ENCODE data around the gene CEBPA. TPM values are rescaled to one million over a fixed set of nuclear protein-coding genes. Genes with fewer than 3 reads are reported as not detected.

Gene CEBPA
- total RNA-seq, 1 experiment from 2014 or later, result 3.2 TPM

DNA sequence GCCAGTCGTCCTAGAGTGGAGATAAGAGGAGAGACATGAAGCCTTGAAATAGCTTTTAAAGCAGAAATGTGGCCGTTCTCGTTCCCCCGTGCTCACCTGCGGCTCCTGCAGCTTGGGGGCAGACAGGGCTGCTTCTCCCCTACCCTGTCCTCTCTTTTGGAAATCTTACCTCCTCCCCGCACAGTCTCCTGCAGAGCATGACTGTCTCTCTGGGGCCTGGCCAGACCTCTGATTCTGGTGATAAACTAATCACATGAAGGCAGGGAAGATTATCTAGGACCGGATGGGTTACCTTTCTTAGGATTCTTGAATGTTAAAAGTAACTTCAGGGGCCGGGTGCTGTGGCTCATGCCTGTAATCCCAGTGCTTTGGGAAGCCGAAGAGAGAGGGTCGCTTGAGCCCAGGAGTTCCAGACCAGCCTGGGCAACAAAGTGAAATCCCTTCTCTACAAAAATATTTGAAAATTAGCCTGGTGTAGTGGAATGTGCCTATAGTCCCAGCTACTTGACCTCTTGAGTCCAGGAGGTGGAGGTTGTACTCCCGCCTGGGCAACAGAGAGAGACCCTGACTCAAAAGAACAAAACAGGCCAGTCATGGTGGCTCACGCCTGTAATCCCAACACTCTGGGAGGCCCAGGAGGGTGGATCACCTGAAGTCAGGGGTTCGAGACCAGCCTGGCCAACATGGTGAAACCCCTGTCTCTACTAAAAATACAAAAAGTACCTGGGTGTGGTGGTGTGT, 8.1 kb downstream of the CEBPA start:
- Histone ChIP-seq H4K5ac (ENCODE audit: insufficient read length, low read depth, low read length) (no peak overlapping the region), H3K9ac (ENCODE audit: extremely low read depth, insufficient read length, low read length) (no peak overlapping the region), H4K8ac (replicated peaks; ENCODE audit: insufficient read length, low read depth, low read length) (no peak overlapping the region), H3K23ac (ENCODE audit: insufficient read length, low read depth, low read length) (no peak overlapping the region), H3K27me3 (ENCODE audit: insufficient read depth, low read length) (no peaks in the 10 kb centered on the region), H2BK15ac (ENCODE audit: low read depth, low read length) (no peak overlapping the region), H3K4ac (ENCODE audit: low read depth, low read length) (no peak overlapping the region), H3K27ac (ENCODE audit: insufficient read length, low read depth, low read length) (no peak overlapping the region), H3K79me2 (ENCODE audit: insufficient read depth, low read length) (no peaks in the 10 kb centered on the region), H2AK5ac (ENCODE audit: insufficient read length, low read length) (no peak overlapping the region), H4K91ac (ENCODE audit: insufficient read length, low read depth, low read length) (no peak overlapping the region), H3K56ac (ENCODE audit: insufficient read length, low read depth, low read length) (no peak overlapping the region), H2BK12ac (ENCODE audit: insufficient read length, low read depth, low read length) (no peak overlapping the region), H2BK5ac (ENCODE audit: insufficient read length, low read length) (no peak overlapping the region), H2BK20ac (ENCODE audit: low read depth, low read length, poor library complexity, severe bottlenecking) (no peak overlapping the region), H3K9me3 (ENCODE audit: control insufficient read depth, low read depth, low read length) (no peaks in the 10 kb centered on the region), H3K79me1 (ENCODE audit: insufficient read depth, low read depth, low read length, poor library complexity, severe bottlenecking) (no peaks in the 10 kb centered on the region), H2BK120ac (ENCODE audit: low read depth, low read length, poor library complexity, severe bottlenecking) (no peak overlapping the region), H2AFZ (ENCODE audit: low read length) (no peak overlapping the region), H3K23me2 (ENCODE audit: insufficient read length, low read depth, low read length, poor library complexity, severe bottlenecking) (no peaks in the 10 kb centered on the region), H3T11ph (ENCODE audit: low read length) (no peak overlapping the region), H3K14ac (ENCODE audit: insufficient read depth, low read length) (peak overlapping the region; percentile 12; the same call in 1 of the 2 replicates), H3K4me2 (ENCODE audit: insufficient read depth, insufficient read length, low read length) (no peak overlapping the region), H3K4me1 (ENCODE audit: insufficient read depth, low read length) (no peaks in the 10 kb centered on the region), H3K18ac (ENCODE audit: insufficient read length, low read depth, low read length) (no peak overlapping the region), H4K20me1 (ENCODE audit: control insufficient read depth, insufficient read depth, insufficient read length) (no peaks in the 10 kb centered on the region)
- Mint-ChIP-seq H3K4me1 (peaks cover 0 to 22% of the 10 kb centered on the region in 2 experiments; a peak in 2 of 4 replicates), H3K27me3 (ENCODE audit: low read depth) (peaks cover 9% of the 10 kb centered on the region), H3K4me3 (no peak overlapping the region), H3K36me3 (ENCODE audit: insufficient read depth in 1 of 3, low read depth in 3 of 3) (no peaks in the 10 kb centered on the region), H3K9me3 (peaks cover 0 to under 1% of the 10 kb centered on the region in 2 experiments; a peak in 2 of 5 replicates), H3K27ac (peak overlapping the region in 1 of 3 experiments; percentile 83; a peak in 1 of 7 replicates)
- no peak for DNase-seq
- TF ChIP-seq, protein P1, sequence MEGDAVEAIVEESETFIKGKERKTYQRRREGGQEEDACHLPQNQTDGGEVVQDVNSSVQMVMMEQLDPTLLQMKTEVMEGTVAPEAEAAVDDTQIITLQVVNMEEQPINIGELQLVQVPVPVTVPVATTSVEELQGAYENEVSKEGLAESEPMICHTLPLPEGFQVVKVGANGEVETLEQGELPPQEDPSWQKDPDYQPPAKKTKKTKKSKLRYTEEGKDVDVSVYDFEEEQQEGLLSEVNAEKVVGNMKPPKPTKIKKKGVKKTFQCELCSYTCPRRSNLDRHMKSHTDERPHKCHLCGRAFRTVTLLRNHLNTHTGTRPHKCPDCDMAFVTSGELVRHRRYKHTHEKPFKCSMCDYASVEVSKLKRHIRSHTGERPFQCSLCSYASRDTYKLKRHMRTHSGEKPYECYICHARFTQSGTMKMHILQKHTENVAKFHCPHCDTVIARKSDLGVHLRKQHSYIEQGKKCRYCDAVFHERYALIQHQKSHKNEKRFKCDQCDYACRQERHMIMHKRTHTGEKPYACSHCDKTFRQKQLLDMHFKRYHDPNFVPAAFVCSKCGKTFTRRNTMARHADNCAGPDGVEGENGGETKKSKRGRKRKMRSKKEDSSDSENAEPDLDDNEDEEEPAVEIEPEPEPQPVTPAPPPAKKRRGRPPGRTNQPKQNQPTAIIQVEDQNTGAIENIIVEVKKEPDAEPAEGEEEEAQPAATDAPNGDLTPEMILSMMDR (conservative IDR thresholded peaks at IDR 0.05), result no peak
- no CpG with 5 or more reads among the region's 13 CpGs for WGBS (ENCODE audit: extremely low coverage, insufficient read length, low lambda C conversion rate)

Measured in H9 (cell line).